Gastroesophageal sphincter (tissue), 3 donors: ENCODE data around the gene DYRK3.

Experiments used
- POLR2AphosphoS5 ChIP-seq: sonication (generic); formaldehyde crosslinking; IDR thresholded peaks from one replicate; pipeline ENCODE4 v1.6.1; 2017; ENCODE audit warnings: antibody characterized with exemption
- TF ChIP-seq, protein P1 (sequence below), 4 experiments: fragments of 200-600 bp in 2 of 4; fragments of 450-650 bp in 2 of 4; sonication (generic) in 1 of 4; IDR thresholded peaks; one replicate each; pipeline ENCODE4 v1.5.1; 2017 to 2019; ENCODE audit warnings: antibody characterized with exemption in 4 of 4, mild to moderate bottlenecking in 2 of 4, moderate library complexity in 2 of 4

DNA sequence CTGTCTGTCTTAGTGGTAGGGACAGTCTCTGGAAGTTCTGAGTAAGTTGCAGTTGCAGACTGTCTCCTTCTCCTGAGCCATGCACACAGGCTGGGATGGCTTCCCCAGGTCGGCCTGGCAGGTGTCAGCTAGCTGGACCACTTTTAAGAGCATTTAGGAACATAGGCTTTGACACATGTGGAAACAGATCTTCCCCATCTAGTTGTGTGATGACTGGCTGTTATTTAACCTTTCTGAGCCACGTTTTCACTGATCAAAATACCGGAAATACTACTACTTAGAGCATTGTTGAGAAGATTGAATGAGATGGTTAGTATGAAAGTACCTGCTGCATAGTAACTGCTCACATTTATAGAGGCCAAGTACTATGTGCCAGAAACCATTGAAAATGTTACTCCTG is 43.2 kb downstream of the DYRK3 start:
- TF ChIP-seq, protein P1, sequence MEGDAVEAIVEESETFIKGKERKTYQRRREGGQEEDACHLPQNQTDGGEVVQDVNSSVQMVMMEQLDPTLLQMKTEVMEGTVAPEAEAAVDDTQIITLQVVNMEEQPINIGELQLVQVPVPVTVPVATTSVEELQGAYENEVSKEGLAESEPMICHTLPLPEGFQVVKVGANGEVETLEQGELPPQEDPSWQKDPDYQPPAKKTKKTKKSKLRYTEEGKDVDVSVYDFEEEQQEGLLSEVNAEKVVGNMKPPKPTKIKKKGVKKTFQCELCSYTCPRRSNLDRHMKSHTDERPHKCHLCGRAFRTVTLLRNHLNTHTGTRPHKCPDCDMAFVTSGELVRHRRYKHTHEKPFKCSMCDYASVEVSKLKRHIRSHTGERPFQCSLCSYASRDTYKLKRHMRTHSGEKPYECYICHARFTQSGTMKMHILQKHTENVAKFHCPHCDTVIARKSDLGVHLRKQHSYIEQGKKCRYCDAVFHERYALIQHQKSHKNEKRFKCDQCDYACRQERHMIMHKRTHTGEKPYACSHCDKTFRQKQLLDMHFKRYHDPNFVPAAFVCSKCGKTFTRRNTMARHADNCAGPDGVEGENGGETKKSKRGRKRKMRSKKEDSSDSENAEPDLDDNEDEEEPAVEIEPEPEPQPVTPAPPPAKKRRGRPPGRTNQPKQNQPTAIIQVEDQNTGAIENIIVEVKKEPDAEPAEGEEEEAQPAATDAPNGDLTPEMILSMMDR (IDR thresholded peaks at IDR 0.05) = no peak
- TF ChIP-seq POLR2AphosphoS5 = no peak
